ENCODE results near the gene MAGEB17. TPM values are rescaled to one million over a fixed set of nuclear protein-coding genes. Genes with fewer than 3 reads are reported as not detected.
"Not testable (repeated sequence)": the region's sequence is repeated elsewhere in the genome, so short reads cannot be mapped to it uniquely, and the experiment has no call there.

The MAGEB17 gene
- total and polyA plus RNA-seq, 7 donors, result 0.04 to 0.66 (median 0.60) TPM; not detected in 4

GRCh38 chrX:16142246-16142558 is 25.1 kb upstream of the MAGEB17 start:
- H3K4me1 ChIP-seq, result peaks cover 0 to 10% (median 0%) of the 10 kb centered on the region in 4 donors
- H3K4me3 ChIP-seq, result no peak overlapping the region
- no peak for TF ChIP-seq EP300 (IDR thresholded peaks at IDR 0.05)
- TF ChIP-seq POLR2A (IDR thresholded peaks at IDR 0.05), result no peak
- TF ChIP-seq POLR2AphosphoS5 (IDR thresholded peaks at IDR 0.05), result no peak
- no peak for TF ChIP-seq CTCF (IDR thresholded peaks at IDR 0.05)
- H3K36me3 ChIP-seq, result no peaks in the 10 kb centered on the region
- DNase-seq, result no peak
- H3K27ac ChIP-seq, result peak overlapping the region in 1 of 4 donors; percentile 45
- no peaks in the 10 kb centered on the region for H3K27me3 ChIP-seq
- no peaks in the 10 kb centered on the region for H3K9me3 ChIP-seq
- intact Hi-C loops (cut with DNase I), result no loop called here

GRCh38 chrX:16143968-16144367 is 23.3 kb upstream of the MAGEB17 start:
- no peak overlapping the region for H3K4me3 ChIP-seq
- no peaks in the 10 kb centered on the region for H3K27me3 ChIP-seq
- peaks cover 0 to 10% (median 0%) of the 10 kb centered on the region in 4 donors for H3K4me1 ChIP-seq
- peak overlapping the region in 1 of 4 donors; percentile 45 for H3K27ac ChIP-seq
- H3K36me3 ChIP-seq, result no peaks in the 10 kb centered on the region
- no peak for TF ChIP-seq POLR2A (IDR thresholded peaks at IDR 0.05)
- TF ChIP-seq POLR2AphosphoS5 (IDR thresholded peaks at IDR 0.05), result no peak
- TF ChIP-seq CTCF (IDR thresholded peaks at IDR 0.05), result no peak
- no peak for TF ChIP-seq EP300 (IDR thresholded peaks at IDR 0.05)
- no peak for DNase-seq
- no peaks in the 10 kb centered on the region for H3K9me3 ChIP-seq
- intact Hi-C loops (cut with DNase I), result no loop called here

GRCh38 chrX:16144420-16144819 is 22.9 kb upstream of the MAGEB17 start:
- TF ChIP-seq POLR2AphosphoS5 (IDR thresholded peaks at IDR 0.05), result no peak
- no peak for TF ChIP-seq CTCF (IDR thresholded peaks at IDR 0.05)
- no peak for TF ChIP-seq EP300 (IDR thresholded peaks at IDR 0.05)
- no peak for TF ChIP-seq POLR2A (IDR thresholded peaks at IDR 0.05)
- H3K27ac ChIP-seq, result peak overlapping the region in 1 of 4 donors; percentile 45
- H3K9me3 ChIP-seq, result no peaks in the 10 kb centered on the region
- no peaks in the 10 kb centered on the region for H3K27me3 ChIP-seq
- peaks cover 0 to 10% (median 0%) of the 10 kb centered on the region in 4 donors for H3K4me1 ChIP-seq
- intact Hi-C loops (cut with DNase I), result no loop called here
- DNase-seq, result no peak
- no peaks in the 10 kb centered on the region for H3K36me3 ChIP-seq
- WGBS, 2 donors, result 37 to 52% methylated on average over 2 of the region's 2 CpGs
- no peak overlapping the region for H3K4me3 ChIP-seq

- WGBS, 2 donors, result 80 to 85% methylated on average over 1 of the region's 1 CpG
- H3K27me3 ChIP-seq; H3K36me3 ChIP-seq; H3K4me1 ChIP-seq; H3K9me3 ChIP-seq; DNase-seq; H3K4me3 ChIP-seq; intact Hi-C loops (cut with DNase I): not testable (repeated sequence)
- H3K27ac ChIP-seq, result peak overlapping the region in 1 of 4 donors; percentile 38
These were observed 22.2 kb upstream of the MAGEB17 start for GRCh38 chrX:16145093-16145492.

GRCh38 chrX:16145656-16146055 is 21.6 kb upstream of the MAGEB17 start:
- no peak for DNase-seq
- intact Hi-C loops (cut with DNase I), result no loop called here
- no peak overlapping the region for H3K4me3 ChIP-seq
- no peaks in the 10 kb centered on the region for H3K27me3 ChIP-seq
- no peak overlapping the region for H3K27ac ChIP-seq
- H3K36me3 ChIP-seq, result no peaks in the 10 kb centered on the region
- TF ChIP-seq POLR2A (IDR thresholded peaks at IDR 0.05) (no peak), POLR2AphosphoS5 (IDR thresholded peaks at IDR 0.05) (no peak), CTCF (IDR thresholded peaks at IDR 0.05) (no peak), EP300 (IDR thresholded peaks at IDR 0.05) (no peak)
- H3K9me3 ChIP-seq, result no peaks in the 10 kb centered on the region
- peaks cover 0 to 6% (median 0%) of the 10 kb centered on the region in 4 donors for H3K4me1 ChIP-seq

All from sigmoid colon (tissue), 7 donors.